ENCODE measurements around the gene PLEKHJ1.

PLEKHJ1 gene

GRCh38 chr19:2237051-2237868 lies 1.1 kb upstream of the PLEKHJ1 start:
- DNase-seq (ENCODE audit: extremely low read depth in 1 of 2, low read depth in 1 of 2), result no peak

DNA sequence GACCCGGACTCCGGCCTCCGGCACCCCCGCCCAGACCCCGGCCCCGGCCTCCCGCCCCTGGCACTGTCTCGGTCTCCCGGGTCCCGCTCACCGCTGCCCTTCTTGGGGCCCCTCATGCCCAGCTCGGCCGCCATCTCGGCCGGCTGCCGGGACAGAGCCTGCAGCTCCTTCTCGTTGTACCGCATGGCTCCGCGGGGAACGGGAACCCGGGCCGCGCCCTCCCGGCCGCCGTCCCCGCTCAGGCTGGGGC lies 140 bp downstream of the PLEKHJ1 start:
- no peak for DNase-seq (ENCODE audit: extremely low read depth in 1 of 2, low read depth in 1 of 2)

DNA sequence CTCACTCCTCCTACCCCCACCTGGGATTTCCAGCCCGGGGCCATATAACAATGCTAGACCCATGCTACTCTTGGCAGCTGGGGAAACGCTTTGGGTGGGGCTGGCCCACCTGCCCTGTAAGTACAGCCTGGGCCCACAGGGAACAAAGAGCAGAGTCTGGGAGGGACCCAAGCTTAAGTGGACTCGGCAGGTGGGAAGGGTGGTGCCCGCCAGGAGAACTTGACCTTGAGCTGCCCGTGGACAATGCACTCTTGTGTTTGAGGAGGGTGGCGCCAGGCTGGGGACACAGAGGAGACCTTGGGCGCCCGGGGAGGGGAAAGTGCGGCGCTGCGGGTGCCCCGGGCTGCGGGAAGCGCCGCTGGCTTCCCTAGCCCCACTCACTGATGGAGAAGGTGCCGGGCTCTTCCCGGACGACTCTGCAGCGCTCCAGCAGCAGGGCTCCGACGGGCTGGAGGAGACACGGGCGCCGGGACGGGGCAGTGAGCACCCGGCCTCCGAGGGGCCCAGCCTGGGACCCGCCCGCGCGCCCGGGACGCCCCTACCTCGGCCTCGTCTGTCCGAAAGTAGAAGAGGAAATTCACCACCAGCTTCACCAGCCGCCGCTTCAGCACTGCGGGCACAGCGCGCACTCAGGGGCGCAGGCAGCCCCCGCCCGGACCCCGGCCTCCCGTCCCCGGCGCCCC lies 607 bp downstream of the PLEKHJ1 start:
- no peak for DNase-seq (ENCODE audit: extremely low read depth in 1 of 2, low read depth in 1 of 2)

DNA sequence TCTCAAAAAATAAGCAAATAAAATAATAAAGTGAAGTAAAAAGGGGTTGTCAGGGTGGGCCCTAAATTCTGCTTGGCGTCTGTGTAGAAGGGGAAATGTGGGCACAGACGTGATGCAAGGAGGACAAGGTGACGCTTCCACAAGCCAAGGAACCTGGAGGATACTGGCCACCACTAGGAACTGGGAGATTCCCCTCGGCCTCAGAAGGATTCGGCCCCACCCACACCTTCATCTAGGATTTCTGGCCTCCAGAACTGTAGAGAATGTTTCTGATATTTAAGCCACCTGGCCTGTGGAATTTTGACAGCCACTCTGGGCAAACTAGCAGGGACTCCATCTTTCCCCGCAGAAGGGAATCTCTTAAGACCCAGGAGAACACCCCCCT lies 1.1 kb downstream of the PLEKHJ1 start:
- DNase-seq (ENCODE audit: extremely low read depth in 1 of 2, low read depth in 1 of 2), result no peak

- DNase-seq (ENCODE audit: extremely low read depth in 1 of 2, low read depth in 1 of 2), result no peak
These were observed 2.4 kb downstream of the PLEKHJ1 start for GRCh38 chr19:2233601-2234280.

- no peak for DNase-seq (ENCODE audit: extremely low read depth in 1 of 2, low read depth in 1 of 2)
These were observed 3.6 kb downstream of the PLEKHJ1 start for GRCh38 chr19:2232286-2233151.

GRCh38 chr19:2231621-2232221 lies 4.4 kb downstream of the PLEKHJ1 start:
- no peak for DNase-seq (ENCODE audit: extremely low read depth in 1 of 2, low read depth in 1 of 2)

- DNase-seq (ENCODE audit: extremely low read depth in 1 of 2, low read depth in 1 of 2), result no peak
These were observed 5.2 kb downstream of the PLEKHJ1 start for GRCh38 chr19:2230807-2231533.

GRCh38 chr19:2230033-2230531 lies 6.0 kb downstream of the PLEKHJ1 start:
- DNase-seq (ENCODE audit: extremely low read depth in 1 of 2, low read depth in 1 of 2), result no peak

DNA sequence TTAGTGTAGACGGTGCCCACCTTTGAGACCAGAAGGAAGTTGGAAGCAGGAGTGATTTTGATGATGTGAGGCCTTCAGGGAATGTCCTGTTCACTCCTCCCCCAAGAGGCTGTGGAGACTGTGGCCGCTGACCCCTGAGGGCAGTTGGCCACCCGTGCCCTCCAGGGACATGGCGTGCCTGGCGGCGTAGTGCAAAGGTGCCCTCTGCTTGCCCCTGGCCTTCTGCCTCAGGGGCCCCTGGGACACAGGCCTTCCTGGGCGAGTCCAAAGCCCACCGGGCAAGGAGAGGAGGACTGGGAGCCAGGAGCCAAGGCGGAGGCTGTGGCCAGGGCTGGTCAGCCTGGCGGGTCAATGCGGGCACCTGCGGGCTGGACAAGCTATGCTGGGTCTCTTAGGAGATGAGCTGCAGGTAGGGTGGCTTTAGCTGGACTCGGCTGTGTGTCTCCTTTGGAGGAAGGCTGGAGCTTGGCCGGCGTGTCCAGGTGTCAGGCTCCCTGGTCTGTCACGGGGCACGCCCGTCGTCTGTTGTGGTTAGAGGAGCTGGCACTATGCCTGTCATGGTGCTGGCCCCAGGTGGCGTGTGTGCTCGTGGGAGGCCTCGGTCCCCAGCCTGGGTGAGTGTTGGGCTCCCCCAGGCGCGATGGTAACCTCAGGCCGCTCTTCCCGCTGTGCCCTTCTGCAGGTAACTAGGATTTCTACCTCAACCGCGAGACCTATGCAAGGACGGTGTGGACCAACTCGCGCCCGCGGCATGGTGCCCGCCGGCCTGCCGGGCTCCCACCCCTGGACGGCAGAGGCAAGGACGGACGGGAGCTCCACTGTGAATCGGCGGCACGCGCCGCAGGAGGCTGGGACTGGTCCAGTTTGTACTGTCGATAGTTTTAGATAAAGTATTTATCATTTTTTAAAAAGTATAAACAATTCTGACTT lies 6.8 kb downstream of the PLEKHJ1 start:
- no peak for DNase-seq (ENCODE audit: extremely low read depth in 1 of 2, low read depth in 1 of 2)

DNA sequence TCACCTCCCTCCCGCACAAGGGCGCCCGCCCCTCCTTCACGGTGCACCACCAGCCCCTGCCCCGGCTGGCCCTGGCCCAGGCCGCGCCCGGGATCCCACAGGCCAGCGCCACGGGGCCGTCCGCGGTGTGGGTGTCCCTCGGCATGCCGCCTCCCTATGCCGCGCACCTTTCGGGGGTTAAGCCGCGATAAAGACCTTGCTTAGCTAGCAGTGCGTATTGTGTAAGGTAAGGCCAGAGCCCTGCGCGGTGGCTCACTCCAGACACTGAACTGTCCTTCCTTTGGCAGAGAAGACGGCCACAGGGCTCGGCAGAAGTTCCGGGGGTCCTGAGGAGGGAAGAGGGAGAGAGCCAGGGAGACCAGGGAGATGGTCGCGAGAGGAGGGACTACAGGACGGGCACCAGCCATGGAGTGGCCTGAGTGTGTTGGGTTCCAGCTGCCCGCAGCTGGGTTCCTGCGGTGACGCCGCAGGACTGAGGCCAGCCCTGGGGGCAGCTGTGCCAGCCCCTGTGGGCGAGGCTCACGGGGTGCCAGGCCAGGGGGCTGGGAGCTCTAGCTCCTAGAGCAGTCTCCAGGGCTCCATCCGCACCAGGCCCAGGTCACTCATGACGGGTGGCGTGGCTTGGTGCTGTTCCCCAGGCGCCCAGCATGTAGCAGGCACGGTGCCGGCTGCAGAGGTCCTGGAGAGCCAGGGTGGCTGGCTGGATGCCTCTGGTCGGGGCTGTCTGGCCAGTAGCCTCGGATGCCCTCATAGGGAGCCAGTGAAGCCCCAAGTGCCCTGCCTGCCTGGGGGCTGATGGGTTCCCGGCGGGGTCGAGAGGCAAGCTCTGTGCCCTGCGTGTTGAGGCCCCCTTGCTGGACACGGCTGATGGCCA lies 7.7 kb downstream of the PLEKHJ1 start:
- DNase-seq (ENCODE audit: extremely low read depth in 1 of 2, low read depth in 1 of 2), result no peak

DNA sequence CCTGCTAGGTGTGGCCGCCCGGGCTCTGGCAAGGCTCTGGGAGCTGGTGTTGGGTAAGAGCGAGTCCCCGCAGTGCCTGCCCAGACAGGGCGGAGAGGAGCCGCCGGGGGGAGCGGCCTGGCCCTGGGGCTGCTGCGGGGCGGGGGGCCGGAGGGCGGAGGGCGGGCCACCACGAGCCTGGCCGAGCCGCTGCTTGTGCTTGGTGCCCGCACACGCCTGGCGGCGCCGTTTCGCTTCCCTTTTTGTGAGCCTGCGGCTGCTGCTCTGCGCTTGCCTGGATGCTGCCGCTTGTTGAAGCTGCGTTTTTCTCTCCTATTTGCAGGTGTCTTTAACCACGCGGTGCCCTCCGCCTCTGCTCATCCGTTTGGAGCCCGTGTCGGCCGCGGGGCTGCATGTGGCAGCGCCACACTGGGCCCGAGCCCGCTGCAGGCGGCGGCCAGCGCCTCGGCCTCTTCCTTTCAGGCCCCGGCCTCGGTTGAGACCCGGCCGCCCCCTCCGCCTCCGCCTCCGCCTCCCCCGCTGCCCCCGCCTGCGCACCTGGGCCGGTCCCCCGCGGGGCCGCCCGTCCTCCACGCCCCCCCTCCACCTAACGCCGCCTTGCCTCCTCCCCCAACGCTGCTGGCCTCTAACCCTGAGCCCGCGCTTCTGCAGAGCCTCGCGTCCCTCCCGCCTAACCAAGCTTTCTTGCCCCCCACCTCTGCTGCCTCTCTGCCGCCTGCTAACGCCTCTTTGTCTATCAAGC lies 8.5 kb downstream of the PLEKHJ1 start:
- DNase-seq (ENCODE audit: extremely low read depth in 1 of 2, low read depth in 1 of 2), result no peak

DNA sequence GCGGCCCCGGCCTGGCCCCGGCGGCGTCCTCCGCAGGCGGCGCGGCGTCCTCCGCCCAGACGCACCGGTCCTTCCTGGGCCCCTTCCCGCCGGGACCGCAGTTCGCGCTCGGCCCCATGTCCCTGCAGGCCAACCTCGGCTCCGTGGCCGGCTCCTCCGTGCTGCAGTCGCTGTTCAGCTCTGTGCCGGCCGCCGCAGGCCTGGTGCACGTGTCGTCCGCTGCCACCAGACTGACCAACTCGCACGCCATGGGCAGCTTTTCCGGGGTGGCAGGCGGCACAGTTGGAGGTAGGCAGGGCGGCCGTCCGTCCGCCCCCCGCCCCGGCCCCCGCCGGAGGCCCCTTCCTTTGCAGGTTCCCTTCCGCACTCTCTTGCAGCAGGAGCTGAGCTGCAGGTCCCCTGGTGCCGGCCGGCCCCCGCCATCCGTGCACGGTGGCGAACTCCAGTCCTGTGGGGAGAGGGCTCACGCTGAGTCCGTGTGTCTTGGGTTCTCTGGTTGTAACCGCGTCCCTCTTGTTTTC lies 9.2 kb downstream of the PLEKHJ1 start:
- no peak for DNase-seq (ENCODE audit: extremely low read depth in 1 of 2, low read depth in 1 of 2)

DNA sequence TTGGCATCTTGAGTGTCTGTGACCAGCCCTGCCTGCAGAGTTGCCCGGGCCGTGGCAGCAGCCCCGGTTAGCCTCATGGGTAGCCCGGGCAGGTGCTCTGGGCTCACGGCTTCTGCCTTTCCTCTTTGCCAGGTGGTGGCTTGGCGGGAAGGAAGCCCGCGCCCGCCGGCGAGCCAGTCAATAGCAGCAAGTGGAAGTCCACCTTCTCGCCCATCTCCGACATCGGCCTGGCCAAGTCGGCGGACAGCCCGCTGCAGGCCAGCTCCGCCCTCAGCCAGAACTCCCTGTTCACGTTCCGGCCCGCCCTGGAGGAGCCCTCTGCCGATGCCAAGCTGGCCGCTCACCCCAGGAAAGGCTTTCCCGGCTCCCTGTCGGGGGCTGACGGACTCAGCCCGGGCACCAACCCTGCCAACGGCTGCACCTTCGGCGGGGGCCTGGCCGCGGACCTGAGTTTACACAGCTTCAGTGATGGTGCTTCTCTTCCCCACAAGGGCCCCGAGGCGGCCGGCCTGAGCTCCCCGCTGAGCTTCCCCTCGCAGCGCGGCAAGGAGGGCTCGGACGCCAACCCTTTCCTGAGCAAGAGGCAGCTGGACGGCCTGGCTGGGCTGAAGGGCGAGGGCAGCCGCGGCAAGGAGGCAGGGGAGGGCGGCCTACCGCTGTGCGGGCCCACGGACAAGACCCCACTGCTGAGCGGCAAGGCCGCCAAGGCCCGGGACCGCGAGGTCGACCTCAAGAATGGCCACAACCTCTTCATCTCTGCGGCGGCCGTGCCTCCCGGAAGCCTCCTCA lies 9.9 kb downstream of the PLEKHJ1 start:
- no peak for DNase-seq (ENCODE audit: extremely low read depth in 1 of 2, low read depth in 1 of 2)

DNA sequence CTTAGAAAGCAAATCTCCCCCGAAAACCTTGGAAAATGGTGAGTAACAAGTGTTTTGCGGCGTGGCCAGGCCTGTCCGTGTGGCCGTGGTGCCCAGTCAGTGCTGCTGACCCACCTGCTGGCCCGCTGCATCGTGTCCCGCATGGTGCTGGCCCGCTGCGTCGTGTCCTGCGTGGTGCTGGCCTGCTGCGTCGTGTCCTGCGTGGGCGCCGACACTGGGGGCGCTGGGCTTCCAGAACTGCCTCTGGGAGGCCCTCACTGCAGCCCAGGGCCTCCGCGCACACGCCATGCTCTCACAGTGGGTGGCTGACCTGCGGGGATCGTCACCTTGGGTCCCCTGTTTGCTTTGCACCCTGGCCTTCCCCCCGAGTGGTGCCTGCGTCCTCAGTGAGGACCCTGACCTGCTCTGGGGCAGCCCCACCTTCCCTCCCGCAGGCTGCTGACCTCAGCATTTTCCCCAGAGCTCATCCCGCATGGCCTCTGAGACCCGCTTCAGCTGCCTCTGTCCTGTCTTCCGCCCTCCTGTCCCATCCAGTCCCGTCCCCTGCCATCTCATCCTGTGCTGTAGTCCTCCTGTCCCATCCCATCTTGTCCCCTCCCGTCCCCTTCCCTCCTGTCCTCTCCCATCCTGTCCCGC lies 10.6 kb downstream of the PLEKHJ1 start:
- DNase-seq (ENCODE audit: extremely low read depth in 1 of 2, low read depth in 1 of 2), result no peak

All from stimulated activated CD8-positive, alpha-beta memory T cell treated with anti-CD3 and anti-CD28 coated beads, Interleukin-7, amount 100 ng/mL, for 48 hours (primary cell).